GM12878 (cell line): ENCODE measurements around the gene FBXO39. TPM values are rescaled to one million over a fixed set of nuclear protein-coding genes. Genes with fewer than 3 reads are reported as not detected.
"Not testable (repeated sequence)": the region's sequence is repeated elsewhere in the genome, so short reads cannot be mapped to it uniquely, and the experiment has no call there.

Experiments used
- ATAC-seq: fragments of 200-7000 bp; cut with Tn5 transposase; 3 replicates; pipeline ENCODE4 v1.9.1; 2020; ENCODE audit warnings: mild to moderate bottlenecking, moderate library complexity
- BruUV-seq: library from RNA; stranded (reverse); fragments of 400-500 nt; replicated peaks from 2 replicates; lab custom pipeline; 2021; lab: Mats Ljungman, UMichigan
- CTCF ChIA-PET: fragments of 300-600 bp; sonication (Branson Sonifier 250); formaldehyde crosslinking; extraction: SDS; loops from one replicate; lab custom pipeline; 2021; ENCODE audit warnings: inconsistent platforms; lab: Yijun Ruan, JAX
- POLR2A ChIA-PET: fragments of 350-600 bp; formaldehyde crosslinking; extraction: SDS; loops from one replicate; lab custom pipeline; 2021; ENCODE audit warnings: inconsistent platforms; lab: Charles Lee
- RAD21 ChIA-PET: fragments of 300-600 bp; sonication (Branson Sonifier 250); formaldehyde crosslinking; loops from one replicate; lab custom pipeline; 2023; ENCODE audit warnings: antibody characterized with exemption; ENCODE audit not compliant: unreplicated experiment; lab: Charles Lee
- SMC1A ChIA-PET: fragments of 300-600 bp; sonication (Branson Sonifier 250); formaldehyde crosslinking; loops from one replicate; lab custom pipeline; 2023; ENCODE audit not compliant: unreplicated experiment, uncharacterized antibody; lab: Charles Lee
- DNase-seq: peaks from one replicate; pipeline ENCODE4 v3.0.0-alpha.2; 2011; ENCODE audit warnings: low read depth, low spot score
- FAIRE-seq: peaks from 3 replicates; lab custom pipeline; 2011; peaks lifted over from hg19 to GRCh38; lab: Jason Lieb, UNC
- H2AFZ ChIP-seq: 2 replicates; pipeline ENCODE4 v1.6.0; 2011; ENCODE audit warnings: low read depth, low read length, control low read depth; ENCODE audit not compliant: control insufficient read depth
- H3K27ac ChIP-seq: 2 replicates; pipeline ENCODE4 v1.5.1; 2011; ENCODE audit warnings: control low read depth; ENCODE audit not compliant: control insufficient read depth, insufficient read depth
- H3K27me3 ChIP-seq, 2 experiments: replicated peaks in 1 of 2; 2 replicates each; pipeline versions ENCODE4 v1.6.0 to v1.6.1; 2011; ENCODE audit warnings: low read length in 1 of 2; ENCODE audit not compliant: control insufficient read depth in 2 of 2, insufficient read depth in 2 of 2
- H3K36me3 ChIP-seq, 2 experiments: 2 replicates each; pipeline ENCODE4 v1.5.1; 2011; ENCODE audit warnings: low read length in 1 of 2; ENCODE audit not compliant: control insufficient read depth in 2 of 2, insufficient read depth in 2 of 2
- H3K4me1 ChIP-seq: 2 replicates; pipeline ENCODE4 v1.6.1; 2011; ENCODE audit warnings: mild to moderate bottlenecking, low read length, moderate library complexity, mixed read lengths; ENCODE audit not compliant: control insufficient read depth, insufficient read depth
- H3K4me2 ChIP-seq: 2 replicates; pipeline ENCODE4 v1.6.0; 2011; ENCODE audit warnings: control low read depth; ENCODE audit not compliant: control insufficient read depth, insufficient read depth
- H3K4me3 ChIP-seq: fragments of 200-600 bp; sonication (generic); 2 replicates; pipeline ENCODE4 v1.5.1; 2016
- H3K79me2 ChIP-seq: 2 replicates; pipeline ENCODE4 v1.6.0; 2011; ENCODE audit warnings: low read length; ENCODE audit not compliant: control insufficient read depth, insufficient read depth
- H3K9ac ChIP-seq: 2 replicates; pipeline ENCODE4 v1.8.0; 2011; ENCODE audit warnings: low read length, control low read depth, mixed read lengths; ENCODE audit not compliant: control insufficient read depth, insufficient read depth
- H3K9me3 ChIP-seq: replicated peaks from 3 replicates; pipeline ENCODE4 v1.5.1; 2011; ENCODE audit warnings: mild to moderate bottlenecking, low read length; ENCODE audit not compliant: control insufficient read depth, insufficient read depth
- H4K20me1 ChIP-seq: 2 replicates; pipeline ENCODE4 v1.6.0; 2011; ENCODE audit not compliant: control insufficient read depth, insufficient read depth
- MTA2 ChIP-seq: fragments of 450-650 bp; IDR thresholded peaks from 2 replicates; pipeline ENCODE4 v1.6.1; 2016; ENCODE audit warnings: low read depth, mild to moderate bottlenecking, moderate library complexity
- MYC ChIP-seq: IDR thresholded peaks from 2 replicates; pipeline ENCODE4 v1.6.1; 2011; ENCODE audit warnings: mild to moderate bottlenecking, low read length, moderate library complexity, inconsistent platforms; ENCODE audit not compliant: insufficient read depth, insufficient replicate concordance, insufficient read length, severe bottlenecking
- RAD21 ChIP-seq: IDR thresholded peaks from 2 replicates; pipeline ENCODE4 v1.6.1; 2011; ENCODE audit warnings: mild to moderate bottlenecking, low read depth, low read length, moderate library complexity; ENCODE audit not compliant: insufficient read depth
- SREBF1 ChIP-seq: IDR thresholded peaks from 2 replicates; pipeline ENCODE4 v1.6.1; 2012; ENCODE audit warnings: mild to moderate bottlenecking, low read length
- ZNF384 ChIP-seq: IDR thresholded peaks from 2 replicates; pipeline ENCODE4 v1.6.1; 2012; ENCODE audit warnings: low read depth, mild to moderate bottlenecking, low read length, improper control_type of control experiment, borderline replicate concordance
- WGBS: methylation state at CpG from one replicate; pipeline ENCODE4 v1.1.6; 2016; ENCODE audit warnings: low lambda C conversion rate; ENCODE audit not compliant: insufficient replicate concordance, insufficient coverage; ENCODE audit errors: missing lambda C conversion rate; 5-methylcytosine and 5-hydroxymethylcytosine counted together
- in situ Hi-C: fragments of 300-500 bp; cut with MboI; formaldehyde crosslinking; loops from 9 replicates; pipeline ENCODE4 v1.14.3; 2018; ENCODE audit warnings: mixed read lengths
- intact Hi-C: fragments of 100-400 bp; cut with micrococcal nuclease; formaldehyde crosslinking; loops from one replicate; pipeline ENCODE4 v1.14.2; 2022; ENCODE audit not compliant: unreplicated experiment
- polyA plus RNA-seq, 11 experiments: library from polyadenylated mRNA; depleted of rRNA in 4 of 11; unstranded in 6 of 11; stranded (reverse) in 5 of 11; fragments of >200 nt; fragmentation: Nextera tagmentation in 4 of 11; fragmentation: Illumina TruSeq in 1 of 11; extraction: Ambion mirVana in 4 of 11; extraction: Trizol in 1 of 11; gene quantifications; 1 replicate in 1 of 11; 2 replicates in 10 of 11; pipeline versions ENCODE4 v1.2.1 to v1.2.3, GENCODE V29; 2011 to 2016; ENCODE audit warnings: inconsistent platforms in 2 of 11, missing spikeins in 2 of 11, low read depth in 1 of 11
- total RNA-seq, 4 experiments: library from RNA; depleted of rRNA in 3 of 4; stranded (reverse); fragments of >200 nt in 3 of 4; fragmentation: Illumina TruSeq in 1 of 4; extraction: Trizol in 1 of 4; gene quantifications; 2 replicates each; pipeline versions ENCODE4 v1.2.1 to v1.2.3, GENCODE V29; 2013 to 2021
- TF ChIP-seq, protein P1 (sequence below): fragments of 450-650 bp; IDR thresholded peaks from 2 replicates; pipeline ENCODE4 v1.6.1; 2018; ENCODE audit warnings: borderline replicate concordance, mild to moderate bottlenecking; ENCODE audit not compliant: partially characterized antibody

The FBXO39 gene
- total and polyA plus RNA-seq, 10 of the 15 experiments (the other 5 are each of a cell fraction or from before 2014, with no cell fraction given): 0.05 to 0.62 (median 0.16) TPM; not detected in 6

- TF ChIP-seq, protein P1, sequence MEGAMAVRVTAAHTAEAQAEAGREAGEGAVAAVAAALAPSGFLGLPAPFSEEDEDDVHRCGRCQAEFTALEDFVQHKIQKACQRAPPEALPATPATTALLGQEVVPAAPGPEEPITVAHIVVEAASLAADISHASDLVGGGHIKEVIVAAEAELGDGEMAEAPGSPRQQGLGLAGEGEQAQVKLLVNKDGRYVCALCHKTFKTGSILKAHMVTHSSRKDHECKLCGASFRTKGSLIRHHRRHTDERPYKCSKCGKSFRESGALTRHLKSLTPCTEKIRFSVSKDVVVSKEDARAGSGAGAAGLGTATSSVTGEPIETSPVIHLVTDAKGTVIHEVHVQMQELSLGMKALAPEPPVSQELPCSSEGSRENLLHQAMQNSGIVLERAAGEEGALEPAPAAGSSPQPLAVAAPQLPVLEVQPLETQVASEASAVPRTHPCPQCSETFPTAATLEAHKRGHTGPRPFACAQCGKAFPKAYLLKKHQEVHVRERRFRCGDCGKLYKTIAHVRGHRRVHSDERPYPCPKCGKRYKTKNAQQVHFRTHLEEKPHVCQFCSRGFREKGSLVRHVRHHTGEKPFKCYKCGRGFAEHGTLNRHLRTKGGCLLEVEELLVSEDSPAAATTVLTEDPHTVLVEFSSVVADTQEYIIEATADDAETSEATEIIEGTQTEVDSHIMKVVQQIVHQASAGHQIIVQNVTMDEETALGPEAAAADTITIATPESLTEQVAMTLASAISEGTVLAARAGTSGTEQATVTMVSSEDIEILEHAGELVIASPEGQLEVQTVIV: no peak
- TF ChIP-seq MYC (no peak), MTA2 (no peak), RAD21 (no peak)
Observed at GRCh38 chr17:6768447-6768846, 7.6 kb upstream of the FBXO39 start (continued).

DNA sequence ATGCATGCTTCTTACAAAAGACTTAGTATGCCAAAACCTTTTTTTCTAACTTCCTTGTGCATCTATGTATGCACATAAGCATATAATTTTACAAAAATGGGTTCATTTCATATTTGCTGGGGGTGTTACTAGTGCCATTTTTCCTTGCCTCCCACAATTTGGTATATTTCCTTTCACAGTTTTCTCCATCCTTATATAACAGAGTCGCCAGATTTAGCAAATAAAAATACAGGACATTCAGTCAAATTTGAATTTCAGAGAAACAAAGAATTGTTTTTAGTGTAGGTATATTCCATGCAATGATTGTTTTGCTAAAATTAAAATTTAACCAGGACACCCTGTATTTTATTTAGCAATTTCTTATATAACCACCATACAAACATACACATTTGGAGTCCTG lies 4.0 kb upstream of the FBXO39 start:
- RAD21 ChIA-PET: no interaction called here
- no peak for DNase-seq
- H2AFZ ChIP-seq: no peak overlapping the region
- TF ChIP-seq ZNF384: no peak
- TF ChIP-seq SREBF1: no peak
- TF ChIP-seq, all 136 proteins: peak for 0
- no peaks in the 10 kb centered on the region for H3K27me3 ChIP-seq
- peaks cover 34% of the 10 kb centered on the region for H3K9me3 ChIP-seq
- 35% methylated on average over 1 of the region's 1 CpG for WGBS
- ChIA-PET CTCF (no interaction called here), POLR2A (interaction anchor here (0.8 kb wide), 1 partner anchor 16 kb away, joined by 3 read pairs; the partner anchor contains the start of gene XAF1), SMC1A (no interaction called here)
- no peak overlapping the region for H3K4me2 ChIP-seq
- no TSS peak for BruUV-seq
- intact Hi-C loops (no loop called here), in situ Hi-C loops (no loop called here)
- H3K79me2 ChIP-seq: no peaks in the 10 kb centered on the region
- H4K20me1 ChIP-seq: no peaks in the 10 kb centered on the region
- FAIRE-seq: no peak
- H3K36me3 ChIP-seq: peaks cover 5 to 54% of the 10 kb centered on the region in 2 experiments
- no peaks in the 10 kb centered on the region for H3K4me1 ChIP-seq
- ATAC-seq: no peak
- no peak overlapping the region for H3K9ac ChIP-seq
- H3K27ac ChIP-seq: no peak overlapping the region
- H3K4me3 ChIP-seq: no peak overlapping the region

GRCh38 chr17:6774906-6775305 lies 1.1 kb upstream of the FBXO39 start:
- DNase-seq, H3K9ac ChIP-seq, POLR2A ChIA-PET, ATAC-seq, SMC1A ChIA-PET, in situ Hi-C loops, BruUV-seq, FAIRE-seq, intact Hi-C loops, H3K4me3 ChIP-seq, RAD21 ChIA-PET, H3K4me2 ChIP-seq, H3K79me2 ChIP-seq, H3K27ac ChIP-seq, H4K20me1 ChIP-seq, H3K27me3 ChIP-seq, H3K4me1 ChIP-seq, H2AFZ ChIP-seq: not testable (repeated sequence)
- peaks cover 21% of the 10 kb centered on the region for H3K9me3 ChIP-seq
- H3K36me3 ChIP-seq: peaks cover 5 to 28% of the 10 kb centered on the region in 2 experiments
- CTCF ChIA-PET: interaction anchor here (1.0 kb wide), 1 partner anchor 136 kb away, joined by 3 read pairs; no protein-coding TSS in a partner anchor
- 86% methylated on average over 7 of the region's 8 CpGs for WGBS
